GM12801 (cell line): Measurements from ENCODE around the gene SLC27A2.

Experiments
- CTCF ChIP-seq: IDR thresholded peaks from one replicate; pipeline ENCODE4 v1.5.1; 2011; ENCODE audit warnings: control low read depth; ENCODE audit not compliant: insufficient read length; ENCODE audit errors: extremely low read depth

Gene SLC27A2

DNA sequence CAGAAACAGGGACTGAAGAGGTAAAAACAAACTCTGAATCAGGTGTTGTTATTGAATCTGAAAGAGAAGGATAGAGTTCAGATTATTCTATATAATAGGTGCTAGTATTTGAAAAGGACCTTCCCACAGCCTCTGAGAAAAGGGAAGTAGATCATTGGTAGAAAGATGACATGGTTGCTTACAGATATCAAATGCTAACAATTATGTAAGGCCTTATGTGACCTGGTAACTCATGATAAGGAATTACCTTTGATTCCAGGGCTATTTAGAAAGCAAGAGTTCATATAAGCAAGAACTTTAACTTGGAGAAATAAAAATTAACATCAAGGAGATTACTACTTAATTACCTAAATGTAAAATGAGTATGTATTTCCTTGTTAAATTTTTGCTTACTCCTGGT is 7.6 kb downstream of the SLC27A2 start:
- TF ChIP-seq CTCF, result no peak

GRCh38 chr15:50190166-50190570 is 8.2 kb downstream of the SLC27A2 start:
- TF ChIP-seq CTCF, result no peak

DNA sequence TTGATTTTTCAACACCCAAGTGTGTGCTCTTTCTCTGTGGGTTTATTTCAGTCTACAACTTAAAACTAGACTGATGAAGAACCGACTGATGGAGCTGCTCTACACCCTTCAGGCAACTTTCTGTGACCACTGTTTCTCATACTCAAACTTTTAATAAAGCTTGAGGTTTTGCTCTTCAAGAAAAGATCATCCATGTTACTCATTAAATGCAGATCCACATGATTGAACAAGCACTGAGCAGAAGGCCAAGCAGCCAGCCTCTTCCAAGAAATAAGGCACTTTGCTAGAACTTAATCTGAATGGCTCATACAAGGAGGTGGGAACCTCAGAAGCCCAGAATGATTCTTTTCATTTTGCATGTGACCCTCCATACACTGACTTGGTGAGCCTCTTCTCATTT is 8.7 kb downstream of the SLC27A2 start:
- TF ChIP-seq CTCF, result no peak

DNA sequence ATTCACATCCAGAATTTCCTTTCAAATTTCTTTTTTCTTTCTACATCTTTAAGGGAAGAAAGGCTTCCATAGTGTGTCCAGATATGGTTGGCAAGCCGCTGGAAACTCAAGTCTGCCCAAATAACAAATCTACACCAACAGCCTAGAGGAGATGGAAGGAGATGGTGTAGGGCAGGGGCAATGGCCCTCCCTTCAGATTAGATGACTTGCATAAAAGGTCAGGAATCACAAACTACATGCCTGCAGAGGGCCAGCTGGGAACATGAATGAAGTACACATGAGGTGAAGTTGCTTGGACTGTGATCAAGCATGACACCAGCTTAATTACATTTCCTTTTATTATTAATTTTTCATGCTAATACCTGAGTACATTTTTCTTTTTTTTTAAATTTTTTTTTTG is 10.2 kb downstream of the SLC27A2 start:
- no peak for TF ChIP-seq CTCF

- no peak for TF ChIP-seq CTCF
These were observed 11.1 kb downstream of the SLC27A2 start for GRCh38 chr15:50192926-50193620.

DNA sequence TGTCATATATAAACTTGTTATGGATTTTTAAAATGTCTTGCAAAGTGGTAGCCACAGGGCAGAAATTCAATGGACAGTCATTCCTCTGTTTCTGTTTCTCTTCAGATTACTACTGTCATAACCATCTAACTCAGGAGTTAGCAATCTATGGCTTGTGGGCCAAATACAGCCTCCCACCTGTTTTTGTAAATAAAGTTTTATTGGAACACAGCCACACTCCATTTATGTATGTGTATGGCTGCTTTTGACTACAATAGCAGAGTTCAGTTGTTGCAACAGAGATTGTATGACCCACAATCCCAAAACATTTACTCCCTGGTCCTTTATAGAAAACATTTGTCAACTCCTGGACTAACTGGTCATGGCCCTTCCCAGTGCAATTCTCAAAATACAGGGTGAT is 20.0 kb downstream of the SLC27A2 start:
- TF ChIP-seq CTCF, result no peak

- TF ChIP-seq CTCF, result no peak
These were observed 24.0 kb downstream of the SLC27A2 start for GRCh38 chr15:50206020-50206419.
